GM18907 (cell line): ENCODE data around the gene GATA3.

Source experiments
- ATAC-seq: cut with Tn5 transposase; IDR thresholded peaks from one replicate; pipeline ENCODE4 v1.9.1; 2021; ENCODE audit warnings: mild to moderate bottlenecking, moderate library complexity; ENCODE audit not compliant: unreplicated experiment

GATA3 gene

DNA sequence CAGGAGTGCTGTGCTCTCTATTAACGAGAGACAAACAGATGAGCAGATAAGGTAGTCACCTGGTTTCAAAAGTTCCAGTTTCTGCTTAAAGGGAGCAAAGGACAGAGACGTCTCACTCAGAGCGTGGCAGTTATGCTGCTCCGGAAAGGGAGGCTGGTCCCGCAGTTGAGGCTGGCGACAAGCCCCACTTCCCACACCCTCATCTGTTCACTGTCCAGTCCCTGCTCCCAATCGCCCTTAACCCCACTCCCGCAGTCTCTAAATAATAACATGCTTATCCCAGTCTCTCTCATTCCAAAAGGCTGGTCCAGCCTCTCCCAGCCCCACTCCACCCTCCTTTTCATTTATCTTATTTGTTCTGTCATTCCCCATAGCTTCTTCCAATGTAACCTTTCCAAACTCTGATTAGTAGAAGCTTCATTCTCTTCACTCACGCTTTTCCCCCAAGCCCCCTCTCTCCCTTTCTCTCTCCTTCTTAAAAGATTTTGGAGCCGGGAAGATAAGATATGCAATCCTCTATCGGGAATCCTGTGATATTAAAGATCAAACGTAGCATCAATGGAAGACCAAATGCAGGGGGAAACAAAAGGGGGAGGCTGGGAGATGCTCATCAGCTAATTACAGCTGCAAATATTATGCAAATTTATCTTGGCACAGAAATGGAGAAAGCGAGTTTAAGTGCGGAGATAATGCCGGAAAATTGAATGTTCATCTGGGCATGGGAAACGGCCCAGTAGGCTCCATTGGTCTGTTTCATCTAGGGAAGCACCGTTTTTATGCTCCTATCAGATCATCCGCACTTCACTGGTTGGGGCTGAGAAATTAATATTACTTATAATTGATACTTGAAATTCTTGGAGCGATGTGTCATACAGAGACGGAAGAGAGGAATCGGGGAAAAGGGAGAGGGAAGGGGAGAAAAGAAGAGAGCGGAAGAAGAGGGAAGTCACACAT lies 16.3 kb upstream of the GATA3 start:
- ATAC-seq = no peak

DNA sequence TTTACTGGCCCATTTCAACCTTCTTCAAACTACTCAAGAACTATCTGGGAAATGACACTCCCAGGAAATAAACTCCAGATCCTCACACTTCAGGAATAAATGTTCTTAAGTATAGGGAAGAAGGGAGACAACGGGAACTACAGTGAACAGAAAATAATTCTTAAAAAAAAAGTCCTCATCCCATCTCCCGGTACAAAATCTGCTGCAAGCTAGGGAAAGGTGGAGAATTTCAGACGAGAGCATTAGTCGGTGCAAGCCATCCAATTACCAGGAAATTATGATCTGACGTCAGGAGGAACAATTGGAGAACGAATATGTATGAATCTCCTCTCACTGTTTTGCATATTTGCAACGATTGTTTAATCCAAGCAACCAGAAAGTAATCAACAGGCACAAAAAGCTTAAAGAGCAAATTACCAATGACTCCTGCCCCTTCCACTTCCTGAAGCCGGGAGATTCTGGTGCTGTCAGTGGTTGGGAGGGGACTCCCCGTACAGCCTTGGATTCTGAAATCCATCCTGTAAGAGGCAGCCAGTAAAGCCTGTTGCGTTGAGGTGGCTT lies 15.1 kb upstream of the GATA3 start:
- no peak for ATAC-seq

DNA sequence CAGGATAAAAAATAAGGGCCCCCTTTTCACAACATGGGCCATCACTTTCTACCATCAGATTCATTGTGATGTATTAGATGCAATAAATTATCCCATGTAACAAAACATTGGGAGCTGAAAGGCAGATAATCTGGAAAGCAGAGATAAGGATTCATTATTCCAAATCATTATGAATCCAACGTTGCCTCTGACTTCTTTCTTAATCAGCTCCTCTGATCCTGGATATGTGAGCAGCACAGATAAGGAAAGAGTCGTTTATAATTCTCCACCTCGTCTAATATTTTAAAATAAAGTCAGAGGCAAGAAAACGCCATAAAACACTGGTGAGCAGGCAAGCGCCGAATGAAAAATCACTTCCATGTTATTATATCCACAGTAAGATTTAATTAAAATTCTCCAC lies 13.8 kb upstream of the GATA3 start:
- ATAC-seq = no peak

DNA sequence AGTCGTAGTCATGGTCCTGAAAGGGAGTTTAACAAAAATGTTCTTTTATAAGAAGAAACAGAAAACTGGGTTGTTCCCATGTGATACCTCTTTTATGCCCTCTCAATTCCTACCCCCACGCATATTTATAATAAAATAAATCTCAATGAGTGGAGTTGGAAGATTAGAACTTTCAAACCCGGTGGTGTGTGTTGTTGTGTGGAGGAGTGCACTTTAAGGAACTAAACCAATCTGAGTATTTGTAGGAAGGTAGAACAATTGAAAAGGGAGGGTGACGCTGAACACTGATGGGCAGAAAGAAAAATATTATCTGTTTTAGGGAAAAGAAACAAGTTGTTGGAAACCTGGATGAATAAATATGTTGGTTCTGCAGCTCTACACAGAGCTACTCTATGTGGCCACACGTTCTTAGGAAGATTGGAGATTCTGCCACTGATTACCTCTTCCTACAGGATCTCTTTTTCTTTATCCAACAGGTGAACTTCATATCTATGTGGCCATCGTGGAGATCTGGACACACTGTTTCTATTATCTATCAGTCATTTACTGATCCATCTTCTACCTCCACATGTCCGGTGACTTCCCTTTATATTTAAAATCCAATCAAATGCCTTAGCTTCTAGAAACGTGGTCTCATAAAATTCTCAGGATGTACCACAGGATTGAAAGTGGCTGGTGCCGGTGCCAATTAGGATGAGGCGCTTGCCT lies 13.1 kb upstream of the GATA3 start:
- no peak for ATAC-seq

DNA sequence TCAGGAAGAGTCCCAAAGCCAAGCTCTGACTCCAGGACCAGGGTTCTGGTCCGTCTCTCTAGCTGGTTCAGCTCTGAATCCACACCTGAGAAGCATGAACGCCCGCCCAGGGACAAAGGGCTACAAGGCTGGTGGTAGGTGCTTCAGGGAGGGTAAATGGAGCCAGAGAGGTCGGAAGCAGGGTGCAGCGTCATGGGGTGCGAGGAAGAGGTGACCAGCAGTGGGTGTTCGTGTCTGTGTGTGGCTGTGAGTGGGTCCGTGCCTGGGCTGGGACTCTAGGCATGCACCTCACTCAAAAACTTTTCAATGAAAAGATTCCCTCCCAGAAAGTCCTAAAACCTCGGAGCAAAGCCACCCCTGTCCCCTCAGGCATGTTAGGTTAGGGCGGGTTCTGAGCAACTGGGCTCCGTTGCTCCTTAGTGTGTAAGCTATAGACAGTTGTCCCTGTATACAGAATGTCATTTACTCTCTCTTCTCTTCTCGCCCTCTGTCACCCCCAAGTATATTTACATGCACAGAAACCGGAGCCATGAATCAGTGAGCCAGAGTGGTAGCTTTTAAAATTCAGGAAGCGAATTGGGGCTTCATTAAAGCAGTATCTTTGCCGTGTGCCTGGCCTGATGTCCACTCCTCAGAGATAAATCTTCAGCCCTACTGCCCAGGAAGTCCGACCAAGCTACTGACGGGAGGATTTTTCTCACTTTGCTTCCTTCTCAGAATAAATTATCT lies 12.3 kb upstream of the GATA3 start:
- ATAC-seq = no peak

DNA sequence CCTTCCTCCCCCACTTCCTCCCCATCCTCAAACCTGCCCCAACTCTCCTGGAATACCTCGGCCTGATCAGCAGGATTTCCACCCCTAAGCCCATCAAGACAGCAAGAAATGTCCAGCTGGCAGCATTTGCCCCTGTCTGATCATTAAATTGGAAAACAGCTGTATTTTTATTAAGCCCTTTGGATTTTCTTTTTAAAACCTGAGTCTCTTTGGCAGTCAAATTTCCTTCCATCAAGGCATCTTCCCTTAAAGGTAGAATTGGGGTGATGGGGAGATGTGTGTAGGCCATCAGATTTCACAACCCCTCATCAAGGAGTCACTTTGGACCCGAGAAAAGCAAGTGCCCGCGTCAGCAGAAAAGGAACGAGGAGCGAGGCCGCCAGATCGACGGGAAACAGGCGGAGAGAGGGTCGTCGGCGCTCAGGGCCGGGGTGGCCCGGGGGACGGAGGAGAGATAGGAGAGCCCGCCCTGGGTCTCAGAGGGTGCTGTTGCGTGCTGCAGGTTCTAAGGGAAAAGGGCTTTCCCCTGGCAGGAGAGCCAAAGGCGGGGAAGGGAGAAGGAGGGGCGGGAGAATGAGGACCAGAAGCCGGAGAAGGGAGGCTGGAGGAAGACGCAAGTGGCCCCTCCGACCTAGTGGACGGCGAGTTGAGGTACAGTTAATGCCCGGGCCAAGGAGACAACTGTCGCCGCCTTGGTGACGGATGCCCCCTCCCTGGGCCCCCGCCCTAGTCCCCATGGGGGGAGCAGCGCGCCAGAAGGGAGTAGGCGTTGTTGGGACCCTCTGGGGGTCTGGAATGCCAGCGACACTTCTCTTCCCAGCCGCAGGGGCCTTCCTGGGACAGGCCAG lies 11.5 kb upstream of the GATA3 start:
- no peak for ATAC-seq

DNA sequence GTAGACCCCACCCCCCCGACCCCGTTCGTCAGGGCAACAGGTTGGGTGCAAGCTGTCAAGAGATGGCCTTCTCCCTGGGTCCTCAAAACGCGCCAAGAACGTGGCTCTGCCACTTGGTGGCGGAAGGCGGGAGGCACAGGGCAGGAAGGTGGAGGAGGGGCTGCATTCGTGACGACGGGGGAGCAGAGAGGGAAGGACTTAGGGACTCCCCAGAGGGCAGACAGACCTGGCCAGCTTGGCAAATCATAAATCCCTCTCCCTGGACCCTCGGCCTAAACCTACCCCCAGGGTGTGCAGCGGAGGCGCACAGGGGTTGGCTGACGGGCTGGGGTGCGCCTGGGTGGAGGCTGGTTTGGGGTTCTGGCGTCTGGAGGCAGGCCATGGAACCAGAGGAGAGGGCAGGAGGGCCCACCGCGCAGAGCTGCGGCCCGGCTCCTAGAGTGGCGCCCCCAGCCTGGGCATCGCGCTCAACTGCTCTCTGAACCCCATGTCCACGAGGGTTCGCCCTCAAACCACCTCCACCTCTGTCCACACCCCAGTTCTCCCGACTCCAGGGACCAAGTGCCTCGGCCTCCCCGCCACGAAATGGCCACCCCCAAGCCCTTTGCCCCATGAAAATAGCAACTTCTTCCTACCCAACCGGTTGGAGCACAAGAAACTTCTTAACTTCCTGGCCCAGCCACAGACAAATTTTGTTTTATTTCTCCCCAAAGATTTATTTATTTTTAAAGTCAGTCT lies 10.8 kb upstream of the GATA3 start:
- no peak for ATAC-seq

DNA sequence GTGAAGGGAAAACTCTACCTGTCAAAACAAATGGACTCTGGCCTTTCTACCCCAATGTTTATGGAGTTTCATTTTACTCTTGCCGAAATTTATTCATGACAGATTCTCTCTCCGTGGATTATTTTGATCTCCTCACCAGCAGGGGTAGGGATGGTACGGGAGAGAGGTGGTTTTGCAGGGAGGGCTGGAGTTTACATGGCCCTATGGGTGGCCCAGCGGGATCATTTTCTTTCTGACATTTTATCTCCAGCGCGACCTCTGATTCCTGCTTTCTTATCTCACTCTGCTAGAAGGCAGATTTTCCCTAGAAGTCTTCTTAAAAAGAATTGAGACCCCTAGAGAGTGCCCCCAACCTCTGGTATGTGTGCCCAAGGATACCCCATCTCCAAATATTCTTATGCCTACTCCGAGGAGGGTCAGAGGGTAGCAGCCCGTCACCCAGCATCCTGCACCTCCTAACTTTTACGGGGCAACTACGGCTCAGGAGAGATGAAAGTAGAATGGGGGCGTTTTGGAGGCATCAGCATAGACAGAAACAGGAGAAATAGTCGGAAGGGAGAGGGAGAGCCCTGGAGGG lies 10.1 kb upstream of the GATA3 start:
- ATAC-seq = no peak

DNA sequence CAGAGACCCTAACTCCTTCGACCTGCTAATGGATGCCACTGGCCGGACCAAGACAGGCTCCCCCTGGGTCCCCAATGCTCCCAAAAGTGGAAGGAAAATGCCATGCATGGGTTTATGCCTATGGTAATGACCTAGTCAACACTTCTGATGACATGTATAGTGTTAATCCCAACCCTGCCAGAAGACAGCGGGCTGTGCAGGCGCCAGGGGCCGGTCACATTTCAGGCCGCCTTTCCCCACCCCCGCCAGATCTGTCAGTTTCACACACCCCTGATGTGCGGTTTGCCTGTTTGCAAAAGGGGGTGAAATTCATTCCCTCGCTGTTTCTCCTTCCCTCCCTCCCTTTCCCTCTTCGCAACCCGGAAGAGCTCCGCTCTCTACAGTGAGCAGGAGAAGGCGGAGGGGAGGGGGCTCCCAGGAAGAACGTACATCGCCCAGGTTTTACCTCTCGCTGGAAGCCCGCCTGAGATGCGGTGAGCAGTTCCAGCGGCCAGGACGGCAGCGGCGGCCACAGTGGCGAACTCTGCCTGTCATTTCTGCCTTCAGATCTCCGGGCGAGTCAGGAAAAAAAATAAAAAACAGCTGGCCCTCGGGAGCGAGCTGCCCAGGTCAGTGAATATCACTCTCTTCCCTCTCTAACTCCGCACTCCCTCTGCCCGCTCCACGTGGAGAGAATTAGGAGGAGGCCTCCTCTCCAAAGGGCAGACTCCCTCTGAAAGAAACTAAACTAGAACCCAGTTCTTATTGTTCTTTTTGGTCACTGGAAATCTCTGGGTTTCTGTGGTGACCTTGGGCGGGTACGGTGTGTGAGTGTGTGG lies 9.4 kb upstream of the GATA3 start:
- no peak for ATAC-seq

DNA sequence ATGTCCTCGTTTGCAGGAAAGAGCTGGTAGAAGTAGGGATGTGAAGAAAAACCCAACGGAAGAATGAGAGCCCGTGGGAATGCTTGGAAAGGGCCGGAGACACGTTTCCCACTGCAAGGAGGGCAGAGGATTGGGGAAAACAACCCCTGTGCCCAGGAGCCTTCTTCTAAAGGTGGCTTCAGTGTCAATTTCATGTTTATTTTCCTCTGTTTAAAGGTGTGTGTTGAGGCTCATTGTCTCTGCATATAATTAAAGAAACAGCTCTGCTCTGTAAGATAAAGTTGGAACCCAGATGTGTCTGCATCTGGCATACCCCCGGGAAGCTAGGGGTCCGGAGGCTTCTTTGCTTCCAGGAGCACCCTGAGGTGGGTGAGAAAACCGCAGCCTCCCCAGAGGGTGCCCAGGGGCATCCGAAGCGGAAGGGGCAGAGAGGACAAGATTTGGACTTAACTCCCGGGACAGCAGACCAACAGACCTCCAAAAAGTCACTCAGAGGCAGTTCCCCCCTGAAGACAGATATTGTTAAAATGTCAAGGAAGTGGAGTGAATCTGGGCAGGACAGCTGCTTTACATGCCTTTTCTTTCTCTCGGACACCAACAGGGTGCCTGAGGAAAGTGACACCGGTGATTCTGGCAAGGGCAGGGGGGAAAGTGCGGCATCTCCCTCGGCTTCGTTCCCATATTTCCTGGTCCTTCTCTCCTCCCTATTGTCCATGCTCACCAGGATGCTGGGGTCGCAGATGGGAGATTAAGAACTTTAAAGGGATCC lies 8.6 kb upstream of the GATA3 start:
- no peak for ATAC-seq

DNA sequence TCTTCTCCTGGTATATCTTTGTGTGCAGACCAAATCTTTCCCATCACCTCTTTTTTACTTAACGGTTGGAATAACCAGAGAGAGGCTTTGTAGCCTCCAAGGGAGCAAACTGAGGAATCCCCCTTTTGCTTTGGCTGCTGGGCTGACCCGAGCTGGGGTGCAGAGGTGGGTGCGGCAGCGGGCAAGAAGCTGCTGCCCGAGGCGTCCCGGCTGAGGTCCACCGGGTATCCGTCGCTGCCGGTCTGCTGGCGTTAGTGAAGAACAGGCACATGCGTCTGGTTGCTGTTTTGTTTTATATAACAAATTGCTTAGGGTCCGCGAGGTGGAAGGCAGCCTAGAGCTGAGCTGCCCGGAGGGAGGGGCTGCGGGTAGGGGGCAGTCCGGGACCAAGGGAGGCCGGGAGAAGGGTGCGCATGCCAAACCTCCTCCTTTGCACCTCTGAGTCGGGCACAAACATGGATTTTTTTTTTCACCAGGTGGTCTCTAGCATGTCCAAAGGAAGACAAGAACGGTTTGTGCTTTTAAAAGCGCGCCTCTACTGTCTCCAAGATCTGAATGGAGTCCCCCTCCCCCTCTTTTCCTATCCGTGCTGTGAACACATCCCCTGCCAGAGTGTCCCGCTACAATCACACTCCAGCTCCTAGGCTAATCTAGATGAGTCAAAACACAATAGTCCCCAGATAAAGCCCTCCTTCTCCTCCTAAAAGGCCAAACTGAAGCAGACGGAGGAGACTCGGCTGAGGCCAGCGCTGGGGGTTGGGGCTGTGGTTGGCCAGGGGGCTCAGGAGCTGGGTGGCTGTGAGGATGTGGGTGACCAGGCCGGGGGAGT lies 6.8 kb upstream of the GATA3 start:
- no peak for ATAC-seq

DNA sequence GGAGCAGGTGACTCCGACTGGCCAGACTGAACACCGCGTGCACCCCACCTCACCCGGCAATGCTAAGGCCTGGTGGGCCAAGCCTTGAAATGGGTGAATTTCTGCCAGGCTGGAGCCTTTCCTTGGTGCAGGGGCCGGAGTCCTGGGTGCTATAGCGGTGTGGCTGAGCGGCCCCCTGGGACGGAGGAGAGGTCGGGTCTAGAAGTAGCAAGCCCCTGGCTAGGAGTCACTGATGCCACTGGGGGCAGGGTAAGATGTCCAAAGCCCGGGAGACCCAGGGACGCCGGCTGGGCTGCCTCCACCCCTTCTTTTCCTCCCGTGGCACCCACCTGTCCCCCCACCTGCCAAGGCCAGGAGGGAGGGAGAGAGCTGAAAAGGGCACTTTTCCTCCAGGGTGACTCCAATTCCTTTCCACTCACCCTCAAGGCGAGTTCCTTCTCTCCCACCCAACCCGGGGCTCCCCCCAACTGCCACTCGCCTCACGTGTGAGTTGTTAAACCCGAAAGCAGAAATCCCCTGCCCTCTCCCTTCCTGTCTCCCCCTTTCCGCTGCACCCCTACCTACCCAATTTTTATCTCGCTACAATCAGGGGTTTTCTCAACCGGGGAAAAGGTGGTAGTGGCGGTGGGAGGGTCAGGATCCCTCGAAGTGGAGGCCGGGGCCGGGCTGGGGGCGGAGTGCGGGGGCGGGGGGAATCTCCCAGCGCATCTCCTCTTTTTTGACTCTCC lies 6.0 kb upstream of the GATA3 start:
- ATAC-seq = no peak

DNA sequence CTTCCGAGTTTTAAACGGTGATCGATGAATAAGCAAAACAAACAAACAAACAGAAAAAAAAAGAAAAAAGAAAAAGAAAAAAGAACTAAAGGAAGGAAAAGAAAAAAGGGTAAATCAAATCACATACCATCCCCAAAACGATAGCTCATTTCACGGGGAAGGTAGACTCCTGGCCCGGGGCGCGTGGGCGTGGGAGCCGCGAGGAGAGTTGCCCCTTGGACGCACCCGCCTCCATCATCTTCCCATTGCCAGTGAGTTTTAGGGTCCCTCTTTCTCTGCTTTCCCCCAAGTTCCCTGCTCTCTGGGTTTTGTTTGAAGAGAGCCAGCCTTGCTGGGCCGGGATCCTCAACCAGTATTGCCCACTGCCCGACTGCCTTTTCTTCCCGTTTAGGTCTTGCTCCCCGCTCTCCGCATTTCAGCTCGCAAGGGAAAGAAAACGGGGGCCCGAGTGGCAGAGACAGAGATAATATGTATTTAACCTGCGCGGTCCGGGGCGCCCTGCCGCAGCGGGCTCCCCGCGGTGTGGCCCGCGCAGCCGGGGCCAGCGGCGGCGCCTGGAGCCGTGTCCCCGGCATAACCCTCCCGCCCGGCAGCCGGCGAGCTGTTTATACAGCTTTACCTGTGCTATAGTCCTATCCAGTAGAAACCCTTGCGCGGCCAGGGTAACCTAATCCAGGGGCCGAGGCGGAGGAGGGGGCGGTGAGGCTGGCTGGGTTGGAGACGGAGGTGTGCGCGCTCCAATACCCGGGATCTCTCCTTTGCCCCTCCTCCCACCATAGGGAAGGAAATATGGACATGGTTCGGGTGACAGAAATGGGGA lies 5.2 kb upstream of the GATA3 start:
- no peak for ATAC-seq

DNA sequence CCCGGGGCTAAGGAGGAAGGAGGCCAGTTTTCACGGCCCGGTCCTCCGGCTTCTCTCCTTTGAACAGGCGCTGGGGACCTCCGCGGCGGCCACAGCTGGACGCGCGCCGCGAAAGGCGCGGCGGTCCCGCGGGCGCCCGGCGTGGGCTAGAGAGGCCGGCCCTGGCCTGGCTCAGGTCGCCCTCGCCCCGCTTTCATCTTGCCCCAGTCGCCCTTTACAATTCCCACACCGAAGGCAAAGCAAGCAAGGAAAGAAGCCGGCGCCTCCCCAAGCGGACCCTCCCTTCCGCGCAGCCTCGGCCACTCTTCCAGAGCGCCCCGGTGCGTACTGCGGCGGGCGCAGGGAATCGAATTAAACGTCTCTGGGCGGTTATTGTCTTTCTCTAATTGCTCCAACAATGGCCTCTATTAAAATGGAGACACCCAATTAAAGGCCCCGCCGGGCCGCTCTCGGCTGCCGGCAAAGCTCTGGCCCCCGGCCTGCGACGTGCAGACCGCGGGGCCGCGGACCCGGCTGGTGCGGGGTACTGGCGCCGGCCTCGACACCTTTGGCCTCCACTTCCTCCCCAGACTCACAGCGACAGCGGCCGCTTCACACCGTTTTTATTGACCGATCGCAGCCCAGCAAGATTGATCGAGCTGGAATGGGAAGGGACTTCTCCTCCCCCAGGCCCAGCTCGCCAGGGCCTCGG lies 4.5 kb upstream of the GATA3 start:
- no peak for ATAC-seq
